HG03571 (cell line): ENCODE data around the gene ENOX1.

Experiments
- ATAC-seq: cut with Tn5 transposase; IDR thresholded peaks from one replicate; pipeline ENCODE4 v1.9.1; 2021; ENCODE audit not compliant: unreplicated experiment

ENOX1 gene

DNA sequence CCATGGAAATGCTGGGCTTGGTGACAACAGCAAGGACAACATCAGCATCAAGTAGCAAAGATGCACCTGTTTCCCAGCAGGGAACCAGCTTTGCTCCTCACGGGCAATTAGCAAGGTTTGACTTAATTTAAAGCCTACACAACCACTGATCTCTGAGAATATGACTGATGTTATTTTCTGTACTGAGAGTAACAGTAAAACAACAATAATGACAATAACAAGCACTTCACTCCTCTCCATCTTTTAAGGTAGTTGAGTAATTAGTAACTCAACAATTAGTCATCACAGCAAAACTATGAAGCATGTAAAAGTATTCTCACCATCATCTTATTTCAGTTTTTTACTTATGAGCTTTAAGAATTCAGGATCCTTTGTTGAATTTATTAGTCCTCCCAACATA is 37.3 kb downstream of the ENOX1 start:
- no peak for ATAC-seq

DNA sequence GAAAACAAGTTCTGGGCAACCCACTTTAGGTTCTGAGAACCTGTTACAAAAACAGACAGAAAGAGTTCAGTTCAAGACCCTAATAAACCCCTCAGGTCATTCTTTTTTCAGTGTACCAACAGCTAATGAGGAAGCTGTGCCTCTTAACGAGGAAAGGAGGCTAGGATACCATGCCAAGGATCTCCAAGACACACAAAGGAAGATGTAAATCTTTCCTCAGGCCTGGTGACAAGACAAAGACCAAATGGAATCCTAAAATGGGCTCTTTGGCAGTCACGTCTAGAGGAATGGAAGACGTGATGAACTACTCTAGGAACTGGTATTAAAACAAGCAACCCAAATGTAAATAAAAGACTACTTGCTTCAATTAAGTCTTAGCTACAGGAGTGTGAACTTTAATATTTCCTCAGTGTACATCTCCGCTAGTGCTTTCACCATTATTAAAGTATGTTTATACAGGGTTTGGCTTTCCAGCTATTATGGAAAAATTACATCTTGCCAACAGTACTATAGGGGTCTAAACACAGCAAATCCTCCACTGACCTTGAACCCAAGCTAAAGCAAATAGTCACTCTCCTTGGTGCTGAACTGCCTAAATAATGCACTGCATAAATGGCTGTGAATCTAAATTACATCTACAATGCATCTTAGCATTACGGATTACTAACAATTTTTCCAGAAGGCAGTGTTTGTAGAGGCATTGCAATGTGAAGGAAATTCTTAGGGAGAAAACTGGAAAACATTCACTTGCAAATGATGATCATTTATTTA is 42.3 kb downstream of the ENOX1 start:
- ATAC-seq = no peak

GRCh38 chr13:43742911-43743310 is 43.9 kb downstream of the ENOX1 start:
- ATAC-seq = no peak

DNA sequence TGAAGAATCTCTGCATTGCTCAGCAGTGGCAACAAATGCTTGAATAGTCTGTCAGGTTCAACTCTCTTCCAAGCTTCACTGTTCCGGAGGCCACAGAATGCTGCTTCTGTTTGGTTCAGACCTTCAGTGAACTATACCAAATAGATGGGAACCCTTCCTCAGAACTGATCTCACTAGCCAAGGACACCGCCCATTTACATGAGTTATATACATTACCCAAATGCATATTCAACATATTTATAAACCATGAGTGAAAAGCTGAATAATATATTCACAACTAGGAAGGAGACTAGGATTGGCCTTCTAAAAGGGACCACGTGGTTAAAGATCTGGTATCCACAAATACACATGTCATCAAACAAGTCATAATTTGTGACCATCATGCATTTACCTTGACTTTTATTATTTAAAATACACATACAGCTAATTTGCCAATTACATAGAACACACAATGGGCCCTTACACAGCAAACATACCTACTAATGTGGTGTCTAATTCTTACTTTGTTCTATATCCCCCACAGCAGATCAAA is 49.3 kb downstream of the ENOX1 start:
- no peak for ATAC-seq

DNA sequence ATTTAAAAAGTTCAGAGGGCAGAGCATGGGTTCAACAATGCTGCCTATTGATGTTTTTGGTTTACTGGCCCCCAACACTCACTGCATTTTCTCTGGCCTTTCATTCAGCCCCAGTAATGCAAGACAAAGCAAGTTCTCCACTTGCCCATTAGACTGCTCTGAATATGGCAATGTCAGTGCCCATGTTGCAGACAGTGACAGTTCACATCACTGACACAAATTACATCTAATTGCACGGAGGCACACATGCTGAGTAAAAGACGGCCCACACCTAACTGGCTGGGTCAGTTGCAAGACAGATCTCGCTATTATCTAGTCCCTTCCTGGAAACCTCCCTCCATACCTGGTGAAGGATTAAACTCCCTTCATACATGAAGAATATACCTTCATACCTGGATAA is 54.0 kb downstream of the ENOX1 start:
- no peak for ATAC-seq

- ATAC-seq = no peak
These were observed 55.5 kb downstream of the ENOX1 start for GRCh38 chr13:43731296-43731695.

DNA sequence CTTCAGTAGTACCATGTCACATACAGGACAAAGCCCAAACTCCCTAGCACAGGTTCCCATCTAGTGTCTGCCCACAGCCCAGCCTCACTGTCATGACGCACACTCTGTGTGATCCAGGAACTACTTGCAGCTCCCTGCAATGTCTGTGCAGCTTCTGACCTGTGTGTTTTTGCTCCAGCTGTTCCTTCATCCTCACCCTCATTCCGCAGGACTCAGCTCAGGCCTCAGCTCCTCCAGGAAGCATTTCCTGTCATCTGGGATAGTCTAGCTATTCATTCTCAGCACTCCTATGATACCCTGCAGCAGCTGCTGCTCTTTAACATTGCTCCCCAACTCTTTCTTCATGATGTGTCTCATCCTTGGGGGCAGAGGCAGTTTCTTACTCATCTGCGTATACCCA is 56.1 kb downstream of the ENOX1 start:
- ATAC-seq = no peak

- ATAC-seq = no peak
These were observed 58.4 kb downstream of the ENOX1 start for GRCh38 chr13:43728421-43728820.

DNA sequence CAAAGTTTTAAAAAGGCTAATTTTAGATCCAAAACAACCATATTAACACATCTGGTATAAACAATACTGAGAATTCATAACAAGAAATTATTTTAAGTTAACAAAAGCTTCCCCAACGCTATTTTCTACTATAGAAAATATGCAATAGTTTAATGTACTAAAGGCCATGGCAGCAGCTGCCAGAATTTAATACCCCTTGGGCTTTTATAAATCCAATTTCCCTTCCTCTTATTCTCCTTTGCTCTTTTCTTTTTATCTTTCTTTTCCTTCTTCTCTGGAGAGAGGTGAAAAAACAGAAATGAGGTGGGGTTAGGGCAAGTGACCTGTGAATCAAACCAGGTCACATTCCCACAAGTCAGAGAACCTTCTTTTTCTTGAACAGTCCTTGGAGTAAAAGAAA is 58.9 kb downstream of the ENOX1 start:
- ATAC-seq = no peak

GRCh38 chr13:43725460-43725859 is 61.3 kb downstream of the ENOX1 start:
- no peak for ATAC-seq

DNA sequence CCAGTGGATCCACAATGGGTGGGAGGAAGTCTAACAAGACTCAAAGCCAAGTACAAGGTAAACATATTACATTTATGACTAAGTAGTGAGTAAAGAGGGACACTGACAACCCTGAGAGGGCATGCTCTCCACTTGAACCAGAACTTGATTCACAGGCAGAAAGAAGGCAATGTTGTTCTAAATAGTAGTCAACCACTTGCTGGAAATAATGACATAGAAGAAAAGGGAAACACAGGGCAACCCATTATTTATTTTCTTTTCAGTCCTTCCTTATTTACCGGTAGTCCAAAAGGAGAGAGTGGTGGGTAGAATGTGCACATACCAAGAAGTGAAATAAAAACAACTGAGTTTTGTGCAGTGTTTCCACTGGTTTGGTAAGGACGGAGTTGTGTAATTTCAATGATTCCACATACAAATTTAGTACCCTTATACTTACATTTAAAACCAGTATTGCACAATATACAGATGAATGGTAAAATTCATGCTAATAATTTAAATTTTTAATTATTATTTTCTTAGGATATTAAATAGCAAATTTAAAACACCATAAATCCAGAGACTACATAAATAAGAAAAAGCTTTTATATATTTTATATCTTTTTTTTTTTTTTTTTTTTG is 65.9 kb downstream of the ENOX1 start:
- no peak for ATAC-seq

GRCh38 chr13:43698758-43699157 is 88.0 kb downstream of the ENOX1 start:
- ATAC-seq = no peak

GRCh38 chr13:43698009-43698408 is 88.8 kb downstream of the ENOX1 start:
- ATAC-seq = no peak

GRCh38 chr13:43697323-43697722 is 89.4 kb downstream of the ENOX1 start:
- ATAC-seq = no peak

DNA sequence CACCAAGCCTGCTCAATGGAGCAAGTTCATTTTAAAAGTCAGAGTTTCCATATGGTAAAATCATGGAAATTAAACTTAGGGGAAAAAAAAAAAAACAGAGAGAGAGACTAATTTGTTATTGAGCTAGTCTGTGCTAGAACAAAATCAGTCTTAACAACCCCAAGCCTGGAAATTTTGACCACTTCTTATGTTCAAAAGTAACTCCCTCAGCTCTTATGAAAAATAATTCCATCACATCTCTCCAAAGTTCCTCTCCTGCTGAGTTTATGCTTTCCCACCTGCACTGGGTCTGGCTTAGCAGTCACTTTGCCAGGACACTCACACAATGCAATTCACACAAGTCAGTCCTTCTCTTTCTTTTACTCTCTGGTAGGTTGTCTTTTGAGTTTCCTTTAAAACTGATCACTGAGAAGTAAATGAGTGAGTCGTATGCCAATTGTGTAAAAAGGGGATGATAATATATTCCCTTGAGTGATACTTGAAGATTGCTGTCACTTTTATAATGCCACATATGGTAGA is 92.6 kb downstream of the ENOX1 start:
- ATAC-seq = no peak

- ATAC-seq = no peak
These were observed 93.1 kb downstream of the ENOX1 start for GRCh38 chr13:43693639-43694038.

DNA sequence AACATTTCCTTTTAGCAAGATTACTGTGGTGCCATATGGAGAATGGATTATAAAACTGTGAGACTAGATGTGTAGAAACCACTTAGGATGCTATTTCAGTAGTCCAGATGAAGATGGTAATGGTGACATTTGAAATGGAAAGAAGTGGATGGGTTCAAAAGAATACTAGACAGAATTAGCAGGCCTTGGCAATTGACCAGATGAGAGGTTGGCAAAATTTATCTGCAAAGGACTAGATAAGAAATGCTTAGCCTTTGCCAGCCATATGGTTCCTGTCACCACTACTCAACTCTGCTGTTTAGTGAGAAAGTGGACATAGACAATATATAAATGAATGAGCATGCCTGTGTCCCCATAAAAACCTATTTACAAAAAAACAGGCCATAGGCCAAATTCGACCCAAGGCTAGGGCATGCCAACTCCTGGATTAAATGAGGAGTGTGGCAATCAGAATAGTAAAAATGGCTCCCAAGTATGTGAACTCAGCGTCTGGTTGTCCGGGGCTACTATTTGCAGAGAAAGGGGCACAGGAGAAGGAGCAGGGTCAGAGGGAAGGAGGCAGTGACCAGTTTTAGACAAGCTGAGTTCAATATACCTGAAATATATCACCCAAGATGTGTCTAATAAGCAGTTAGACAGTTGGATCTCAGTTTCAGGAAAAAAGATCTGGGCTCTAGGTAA is 98.4 kb downstream of the ENOX1 start:
- no peak for ATAC-seq

GRCh38 chr13:43687038-43687437 is 99.7 kb downstream of the ENOX1 start:
- no peak for ATAC-seq

- no peak for ATAC-seq
These were observed 100.2 kb downstream of the ENOX1 start for GRCh38 chr13:43686557-43686956.

- no peak for ATAC-seq
These were observed 101.6 kb downstream of the ENOX1 start for GRCh38 chr13:43684963-43685725.

DNA sequence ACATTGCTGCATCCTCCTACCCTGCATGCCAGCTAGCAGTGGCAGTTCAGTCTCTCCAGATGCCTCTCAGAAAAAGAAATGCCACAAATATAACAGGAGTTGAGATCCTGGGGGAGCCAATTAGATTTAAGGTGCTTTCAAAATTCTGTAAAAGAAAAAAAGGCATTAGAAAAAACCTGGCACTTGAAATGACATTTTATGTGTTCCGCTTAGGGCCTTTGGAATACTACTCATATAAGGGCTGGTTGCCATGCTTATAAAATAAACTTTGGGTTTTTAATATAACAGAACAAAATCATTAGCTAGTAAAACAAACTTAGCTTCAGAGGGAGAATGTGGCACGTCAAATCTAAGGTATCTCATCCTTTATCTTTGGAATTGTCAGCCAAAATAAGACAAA is 104.1 kb downstream of the ENOX1 start:
- no peak for ATAC-seq
